Measurements from ENCODE around the gene GMDS.
"Not testable (repeated sequence)": the region's sequence is repeated elsewhere in the genome, so short reads cannot be mapped to it uniquely, and the experiment has no call there.

Gene GMDS

DNA sequence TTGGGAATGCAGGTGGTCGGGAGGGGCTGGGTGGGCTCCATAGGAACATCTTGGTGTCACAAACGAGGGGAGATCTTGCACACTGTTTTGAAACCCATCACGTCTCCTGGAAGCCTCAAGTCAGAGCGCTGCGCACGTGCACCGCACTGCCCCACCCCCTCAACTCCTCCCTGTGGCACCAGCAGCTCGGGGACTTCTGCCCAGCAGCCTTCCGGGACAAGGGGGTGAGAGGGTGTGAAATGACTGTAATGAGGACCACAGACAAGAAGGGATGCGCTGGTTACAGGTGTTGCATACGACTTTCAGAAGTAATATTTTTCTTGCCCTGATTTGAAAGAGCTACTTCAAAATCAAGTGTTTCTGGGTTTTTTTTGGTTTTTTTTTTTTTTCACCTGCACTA, 575.4 kb downstream of the GMDS start:
- Histone ChIP-seq H3K9me3 (ENCODE audit: control insufficient read depth in 2 of 2, low read length in 2 of 2) (no peaks in the 10 kb centered on the region), H3K27ac (ENCODE audit: low read length) (no peak overlapping the region), H3K36me3 (ENCODE audit: control insufficient read depth in 2 of 2, insufficient read depth in 2 of 2, low read length in 2 of 2) (no peaks in the 10 kb centered on the region), H3K27me3 (ENCODE audit: control insufficient read depth in 1 of 2, insufficient read depth in 2 of 2, low read length in 2 of 2) (no peaks in the 10 kb centered on the region), H3K4me3 (ENCODE audit: low read length in 2 of 2) (no peak overlapping the region), H3K9ac (ENCODE audit: low read length in 2 of 2) (no peak overlapping the region), H3K4me1 (ENCODE audit: control insufficient read depth, insufficient read depth, low read length) (no peaks in the 10 kb centered on the region)

GRCh38 chr6:1668456-1668855, 576.9 kb downstream of the GMDS start:
- not testable (repeated sequence) for H3K4me1 ChIP-seq (ENCODE audit: control insufficient read depth, insufficient read depth, low read length); H3K36me3 ChIP-seq (ENCODE audit: control insufficient read depth in 2 of 2, insufficient read depth in 2 of 2, low read length in 2 of 2); H3K9ac ChIP-seq (ENCODE audit: low read length in 2 of 2); H3K27ac ChIP-seq (ENCODE audit: low read length); H3K9me3 ChIP-seq (ENCODE audit: control insufficient read depth in 2 of 2, low read length in 2 of 2); H3K4me3 ChIP-seq (ENCODE audit: low read length in 2 of 2); H3K27me3 ChIP-seq (ENCODE audit: control insufficient read depth in 1 of 2, insufficient read depth in 2 of 2, low read length in 2 of 2)

DNA sequence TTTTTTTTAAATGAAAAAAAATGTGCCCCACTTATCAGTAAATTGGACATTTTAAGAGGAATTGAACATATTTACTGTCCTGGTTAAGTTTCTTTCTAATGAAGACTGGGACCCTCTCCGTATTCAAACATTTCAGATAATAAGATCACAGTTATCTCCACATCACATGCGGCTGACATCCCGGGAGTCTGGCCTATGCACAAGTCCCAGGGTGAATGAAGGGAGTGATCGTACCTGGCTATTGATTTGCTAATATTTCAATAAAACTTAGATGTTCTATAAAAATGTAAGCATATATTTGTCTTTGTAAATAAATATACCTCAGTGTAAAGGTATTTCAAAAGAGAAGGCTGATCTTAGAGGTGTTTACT, 577.6 kb downstream of the GMDS start:
- no peak overlapping the region for H3K27ac ChIP-seq (ENCODE audit: low read length)
- no peaks in the 10 kb centered on the region for H3K27me3 ChIP-seq (ENCODE audit: control insufficient read depth in 1 of 2, insufficient read depth in 2 of 2, low read length in 2 of 2)
- no peaks in the 10 kb centered on the region for H3K36me3 ChIP-seq (ENCODE audit: control insufficient read depth in 2 of 2, insufficient read depth in 2 of 2, low read length in 2 of 2)
- H3K4me1 ChIP-seq (ENCODE audit: control insufficient read depth, insufficient read depth, low read length) = no peaks in the 10 kb centered on the region
- no peaks in the 10 kb centered on the region for H3K9me3 ChIP-seq (ENCODE audit: control insufficient read depth in 2 of 2, low read length in 2 of 2)
- H3K9ac ChIP-seq (ENCODE audit: low read length in 2 of 2) = no peak overlapping the region
- H3K4me3 ChIP-seq (ENCODE audit: low read length in 2 of 2) = no peak overlapping the region

- no peak overlapping the region for H3K27ac ChIP-seq (ENCODE audit: low read length)
- H3K4me3 ChIP-seq (ENCODE audit: low read length in 2 of 2) = no peak overlapping the region
- no peaks in the 10 kb centered on the region for H3K4me1 ChIP-seq (ENCODE audit: control insufficient read depth, insufficient read depth, low read length)
- no peaks in the 10 kb centered on the region for H3K36me3 ChIP-seq (ENCODE audit: control insufficient read depth in 2 of 2, insufficient read depth in 2 of 2, low read length in 2 of 2)
- no peak overlapping the region for H3K9ac ChIP-seq (ENCODE audit: low read length in 2 of 2)
- H3K9me3 ChIP-seq (ENCODE audit: control insufficient read depth in 2 of 2, low read length in 2 of 2) = no peaks in the 10 kb centered on the region
- H3K27me3 ChIP-seq (ENCODE audit: control insufficient read depth in 1 of 2, insufficient read depth in 2 of 2, low read length in 2 of 2) = no peaks in the 10 kb centered on the region
Measured at GRCh38 chr6:1667012-1667804, 578.2 kb downstream of the GMDS start.

DNA sequence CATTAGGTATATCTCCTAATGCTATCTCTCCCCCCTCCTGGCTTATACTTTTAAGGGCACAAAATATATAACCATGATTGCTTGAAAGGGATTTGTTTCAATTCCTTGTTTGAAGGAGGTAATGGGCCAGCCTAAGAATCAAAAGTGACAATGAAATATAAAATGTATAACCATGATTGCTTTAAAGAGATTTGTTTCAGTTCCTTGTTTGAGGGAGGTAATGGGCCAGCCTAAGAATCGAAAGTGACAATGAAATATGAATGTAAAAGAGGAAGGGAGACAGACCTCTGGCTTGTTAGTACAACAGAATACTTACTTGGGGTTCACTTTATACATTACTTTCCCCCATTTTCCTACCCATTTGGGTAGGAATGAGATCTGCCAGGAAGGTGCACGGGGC, 580.2 kb downstream of the GMDS start:
- H3K4me1 ChIP-seq (ENCODE audit: control insufficient read depth, insufficient read depth, low read length) = no peaks in the 10 kb centered on the region
- H3K27me3 ChIP-seq (ENCODE audit: control insufficient read depth in 1 of 2, insufficient read depth in 2 of 2, low read length in 2 of 2) = no peaks in the 10 kb centered on the region
- H3K27ac ChIP-seq (ENCODE audit: low read length) = no peak overlapping the region
- no peaks in the 10 kb centered on the region for H3K9me3 ChIP-seq (ENCODE audit: control insufficient read depth in 2 of 2, low read length in 2 of 2)
- no peak overlapping the region for H3K9ac ChIP-seq (ENCODE audit: low read length in 2 of 2)
- H3K36me3 ChIP-seq (ENCODE audit: control insufficient read depth in 2 of 2, insufficient read depth in 2 of 2, low read length in 2 of 2) = no peaks in the 10 kb centered on the region
- no peak overlapping the region for H3K4me3 ChIP-seq (ENCODE audit: low read length in 2 of 2)

DNA sequence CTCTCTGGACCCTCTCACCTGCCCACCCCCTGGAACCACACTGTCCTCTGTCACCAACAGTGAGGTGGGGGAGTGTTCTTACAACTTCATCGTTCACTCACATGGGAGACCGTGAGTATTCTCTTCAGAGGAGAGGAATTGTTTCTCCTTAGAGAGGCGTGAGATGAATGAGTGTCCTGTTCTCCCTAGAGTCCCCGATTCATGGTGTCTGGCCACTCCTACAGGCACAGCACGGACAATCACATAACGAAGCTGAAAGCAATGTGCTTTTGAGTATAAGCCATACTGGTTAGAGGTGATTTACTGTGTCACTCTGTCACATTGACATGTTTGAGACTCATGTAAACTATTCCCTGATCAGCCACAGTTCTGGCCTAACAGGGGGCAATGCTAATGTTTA, 581.1 kb downstream of the GMDS start:
- H3K4me3 ChIP-seq (ENCODE audit: low read length in 2 of 2) = no peak overlapping the region

DNA sequence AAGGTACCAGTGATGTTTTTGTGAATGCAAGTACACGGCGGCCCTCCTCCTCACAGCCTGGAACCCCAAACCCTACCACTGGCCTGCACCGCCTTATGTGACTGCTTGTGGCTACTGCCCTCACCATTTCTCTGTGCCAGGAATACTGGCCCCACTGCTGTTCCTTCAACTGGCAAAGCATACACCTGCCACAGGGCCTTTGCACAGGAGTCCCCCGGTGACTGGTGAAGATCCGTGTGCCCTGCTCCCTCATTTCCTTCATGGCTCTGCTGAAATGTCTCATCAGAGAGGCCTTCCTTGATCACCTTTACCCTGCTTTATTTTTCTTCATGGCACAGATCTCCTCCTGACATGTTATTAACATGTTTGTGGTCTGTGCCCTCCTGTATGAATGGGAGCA, 581.9 kb downstream of the GMDS start:
- H3K9me3 ChIP-seq (ENCODE audit: control insufficient read depth in 2 of 2, low read length in 2 of 2) = no peaks in the 10 kb centered on the region
- H3K36me3 ChIP-seq (ENCODE audit: control insufficient read depth in 2 of 2, insufficient read depth in 2 of 2, low read length in 2 of 2) = no peaks in the 10 kb centered on the region
- no peaks in the 10 kb centered on the region for H3K27me3 ChIP-seq (ENCODE audit: control insufficient read depth in 1 of 2, insufficient read depth in 2 of 2, low read length in 2 of 2)
- no peak overlapping the region for H3K9ac ChIP-seq (ENCODE audit: low read length in 2 of 2)
- H3K4me3 ChIP-seq (ENCODE audit: low read length in 2 of 2) = no peak overlapping the region
- H3K4me1 ChIP-seq (ENCODE audit: control insufficient read depth, insufficient read depth, low read length) = no peaks in the 10 kb centered on the region
- no peak overlapping the region for H3K27ac ChIP-seq (ENCODE audit: low read length)

More for the DNA sequence above, 581.1 kb downstream of the GMDS start:
- H3K27ac ChIP-seq (ENCODE audit: low read length) = no peak overlapping the region
- no peaks in the 10 kb centered on the region for H3K27me3 ChIP-seq (ENCODE audit: control insufficient read depth in 1 of 2, insufficient read depth in 2 of 2, low read length in 2 of 2)
- no peak overlapping the region for H3K9ac ChIP-seq (ENCODE audit: low read length in 2 of 2)
- no peaks in the 10 kb centered on the region for H3K4me1 ChIP-seq (ENCODE audit: control insufficient read depth, insufficient read depth, low read length)
- H3K9me3 ChIP-seq (ENCODE audit: control insufficient read depth in 2 of 2, low read length in 2 of 2) = no peaks in the 10 kb centered on the region
- no peaks in the 10 kb centered on the region for H3K36me3 ChIP-seq (ENCODE audit: control insufficient read depth in 2 of 2, insufficient read depth in 2 of 2, low read length in 2 of 2)

DNA sequence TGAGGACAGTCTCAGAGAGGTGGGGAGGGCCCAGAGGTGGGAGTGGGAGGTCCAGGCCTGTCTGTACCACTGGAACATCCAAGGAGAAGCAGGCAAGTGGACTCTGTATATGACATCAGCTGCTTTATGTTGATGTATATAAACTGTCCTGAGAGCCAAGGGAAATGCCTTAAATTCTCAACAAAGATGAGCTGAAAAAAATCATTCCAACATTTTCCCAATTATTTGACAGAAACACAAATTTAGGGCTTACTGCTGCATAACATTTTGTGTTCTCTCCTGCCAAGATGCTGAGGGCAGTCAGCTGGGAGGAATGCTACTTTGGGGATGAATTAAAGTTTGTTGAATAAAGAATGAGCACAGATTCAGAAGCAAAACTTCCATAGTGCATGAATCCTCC, 582.9 kb downstream of the GMDS start:
- H3K27me3 ChIP-seq (ENCODE audit: control insufficient read depth in 1 of 2, insufficient read depth in 2 of 2, low read length in 2 of 2) = no peaks in the 10 kb centered on the region
- no peaks in the 10 kb centered on the region for H3K36me3 ChIP-seq (ENCODE audit: control insufficient read depth in 2 of 2, insufficient read depth in 2 of 2, low read length in 2 of 2)
- no peaks in the 10 kb centered on the region for H3K4me1 ChIP-seq (ENCODE audit: control insufficient read depth, insufficient read depth, low read length)
- H3K27ac ChIP-seq (ENCODE audit: low read length) = no peak overlapping the region
- no peaks in the 10 kb centered on the region for H3K9me3 ChIP-seq (ENCODE audit: control insufficient read depth in 2 of 2, low read length in 2 of 2)
- no peak overlapping the region for H3K9ac ChIP-seq (ENCODE audit: low read length in 2 of 2)
- no peak overlapping the region for H3K4me3 ChIP-seq (ENCODE audit: low read length in 2 of 2)

DNA sequence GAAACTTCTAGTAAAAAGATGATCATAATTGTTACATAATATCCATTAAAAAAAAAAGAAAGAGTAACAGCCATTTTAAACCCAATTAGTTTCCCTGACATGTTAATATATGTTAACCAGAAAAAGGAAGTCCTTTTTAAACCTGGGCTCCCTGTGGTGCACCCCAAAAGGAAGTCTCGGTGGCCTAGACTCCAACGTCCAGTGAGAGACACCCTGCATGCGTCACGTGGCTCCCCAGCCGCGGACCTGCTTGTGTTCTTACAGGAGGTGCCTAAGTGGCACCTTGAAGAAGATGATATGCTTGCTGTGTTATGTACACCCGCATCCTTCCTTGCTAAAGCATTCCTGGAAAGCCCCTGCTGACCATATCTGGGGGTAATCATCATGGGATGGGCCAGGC, 585.6 kb downstream of the GMDS start:
- H3K4me1 ChIP-seq (ENCODE audit: control insufficient read depth, insufficient read depth, low read length) = no peaks in the 10 kb centered on the region
- H3K4me3 ChIP-seq (ENCODE audit: low read length in 2 of 2) = no peak overlapping the region
- no peaks in the 10 kb centered on the region for H3K9me3 ChIP-seq (ENCODE audit: control insufficient read depth in 2 of 2, low read length in 2 of 2)
- no peak overlapping the region for H3K9ac ChIP-seq (ENCODE audit: low read length in 2 of 2)
- H3K27ac ChIP-seq (ENCODE audit: low read length) = no peak overlapping the region
- no peaks in the 10 kb centered on the region for H3K36me3 ChIP-seq (ENCODE audit: control insufficient read depth in 2 of 2, insufficient read depth in 2 of 2, low read length in 2 of 2)
- H3K27me3 ChIP-seq (ENCODE audit: control insufficient read depth in 1 of 2, insufficient read depth in 2 of 2, low read length in 2 of 2) = no peaks in the 10 kb centered on the region

DNA sequence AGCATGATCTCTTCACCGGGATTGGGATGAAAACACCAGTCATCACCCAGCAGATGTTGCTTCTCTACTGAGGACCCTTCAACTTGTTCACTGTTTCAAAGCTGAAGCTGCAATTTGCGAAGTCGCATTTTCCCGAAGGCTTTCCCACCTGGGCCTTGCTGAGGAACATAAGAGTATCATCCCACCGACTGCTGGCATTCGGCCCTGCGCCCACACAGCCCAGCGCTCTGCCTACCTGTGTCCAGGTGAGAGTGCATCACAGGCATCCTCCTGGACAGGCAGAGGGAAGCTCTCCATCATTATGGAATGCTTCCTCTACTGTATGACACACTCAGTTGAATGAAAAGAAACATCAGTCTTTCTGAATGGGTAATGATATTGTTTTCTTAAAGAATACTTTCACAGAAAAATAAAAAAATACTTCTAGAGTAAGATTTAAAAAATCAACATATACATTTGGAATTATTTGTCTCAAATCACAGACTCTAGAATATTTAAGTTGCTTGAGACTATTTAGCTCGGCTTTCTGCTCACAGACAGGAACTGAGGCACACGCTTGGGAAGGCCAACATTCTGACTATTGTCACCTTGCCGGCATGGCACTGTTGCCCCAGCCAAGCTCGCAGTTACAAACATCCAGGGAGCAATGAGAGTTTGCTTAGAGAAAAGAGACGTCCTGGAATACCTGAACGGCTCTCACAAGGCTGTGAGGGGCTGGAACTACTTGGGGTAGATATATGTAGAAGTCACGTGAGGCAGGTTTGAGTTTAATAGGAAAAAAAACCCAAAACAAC, 587.0 kb downstream of the GMDS start:
- Histone ChIP-seq H3K4me1 (ENCODE audit: control insufficient read depth, insufficient read depth, low read length) (no peaks in the 10 kb centered on the region), H3K9me3 (ENCODE audit: control insufficient read depth in 2 of 2, low read length in 2 of 2) (no peaks in the 10 kb centered on the region), H3K36me3 (ENCODE audit: control insufficient read depth in 2 of 2, insufficient read depth in 2 of 2, low read length in 2 of 2) (no peaks in the 10 kb centered on the region), H3K4me3 (ENCODE audit: low read length in 2 of 2) (no peak overlapping the region), H3K9ac (ENCODE audit: low read length in 2 of 2) (no peak overlapping the region), H3K27me3 (ENCODE audit: control insufficient read depth in 1 of 2, insufficient read depth in 2 of 2, low read length in 2 of 2) (no peaks in the 10 kb centered on the region), H3K27ac (ENCODE audit: low read length) (no peak overlapping the region)

DNA sequence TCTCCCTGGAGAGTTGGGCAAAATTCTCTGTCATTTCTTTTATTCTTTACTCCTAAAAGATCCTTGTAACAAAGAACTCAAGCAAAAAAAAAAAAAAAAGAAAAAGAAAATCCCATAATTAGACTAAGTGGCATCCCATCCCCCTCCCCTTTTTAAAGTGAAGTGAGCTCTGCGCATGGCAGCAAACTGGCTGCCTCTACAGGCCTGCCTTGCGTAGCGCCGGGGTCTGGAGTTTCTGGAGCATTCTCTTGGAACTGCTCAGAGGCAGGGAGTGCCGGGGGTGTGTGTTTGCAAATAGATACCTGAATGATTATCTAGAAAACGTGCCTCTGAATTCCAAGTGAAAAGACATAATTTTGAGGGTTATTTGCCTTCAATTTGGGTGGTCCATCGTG, 587.6 kb downstream of the GMDS start:
- no peak overlapping the region for H3K27ac ChIP-seq (ENCODE audit: low read length)
- H3K36me3 ChIP-seq (ENCODE audit: control insufficient read depth in 2 of 2, insufficient read depth in 2 of 2, low read length in 2 of 2) = no peaks in the 10 kb centered on the region
- no peak overlapping the region for H3K4me3 ChIP-seq (ENCODE audit: low read length in 2 of 2)
- H3K27me3 ChIP-seq (ENCODE audit: control insufficient read depth in 1 of 2, insufficient read depth in 2 of 2, low read length in 2 of 2) = no peaks in the 10 kb centered on the region
- no peaks in the 10 kb centered on the region for H3K9me3 ChIP-seq (ENCODE audit: control insufficient read depth in 2 of 2, low read length in 2 of 2)
- no peaks in the 10 kb centered on the region for H3K4me1 ChIP-seq (ENCODE audit: control insufficient read depth, insufficient read depth, low read length)
- H3K9ac ChIP-seq (ENCODE audit: low read length in 2 of 2) = no peak overlapping the region
